HG02981 (cell line): Measurements from ENCODE around the gene EMC1.
"Not testable (repeated sequence)": the region's sequence is repeated elsewhere in the genome, so short reads cannot be mapped to it uniquely, and the experiment has no call there.

ENCODE experiments used
- ATAC-seq: cut with Tn5 transposase; IDR thresholded peaks from one replicate; pipeline ENCODE4 v1.9.1; 2021; ENCODE audit warnings: mild to moderate bottlenecking, moderate library complexity; ENCODE audit not compliant: unreplicated experiment

Gene EMC1

DNA sequence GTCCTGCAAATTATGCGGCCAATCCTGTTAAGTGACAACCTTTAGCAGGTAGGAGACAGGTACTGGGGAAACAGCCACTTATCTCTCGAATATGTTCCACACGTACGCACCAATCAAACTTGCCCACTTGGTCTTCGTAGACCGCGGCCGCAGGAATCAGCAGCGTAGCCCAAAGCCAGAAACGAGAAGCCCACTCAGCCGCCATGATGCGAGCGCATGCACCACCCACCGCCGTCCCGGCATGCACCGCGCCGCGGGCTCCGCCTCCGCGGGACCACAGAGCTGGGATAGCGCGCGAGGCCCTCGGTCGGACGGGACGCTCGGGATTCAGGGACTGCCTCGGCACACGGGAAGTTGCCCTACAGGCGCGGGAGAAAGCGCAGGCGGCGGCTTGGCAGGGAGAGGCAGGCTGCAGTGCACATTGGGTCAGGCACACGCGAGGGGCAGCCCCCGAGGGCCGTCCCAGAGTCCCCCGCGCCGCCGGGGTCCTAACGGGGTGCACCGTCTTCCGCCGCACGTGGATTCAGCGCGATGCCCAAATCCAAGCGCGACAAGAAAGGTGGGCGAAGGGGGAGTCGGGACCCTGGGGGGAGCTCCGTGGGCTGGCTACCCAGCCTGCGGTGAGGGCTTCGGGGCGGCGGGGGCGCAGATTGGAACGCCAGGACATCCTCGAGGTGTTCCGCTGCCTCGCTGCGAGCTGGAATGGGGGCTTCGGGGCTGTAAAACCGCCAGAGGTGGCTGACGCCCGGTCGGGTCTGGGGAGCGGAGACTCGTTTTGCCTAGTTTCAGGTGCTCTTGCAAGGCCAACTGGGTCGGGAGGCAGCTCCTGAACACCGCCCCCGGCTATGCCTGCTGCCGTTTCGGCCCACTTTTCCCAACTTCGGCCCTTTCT is at the start of gene EMC1, which contains the start of gene MRTO4:
EMC1 (minus strand) TSS at position 220 of the 892 bp plus-strand sequence; CDS start at position 205, 15 bp downstream.
MRTO4 (plus strand) TSS at position 501 of the 892 bp plus-strand sequence; CDS start at position 532, 31 bp downstream.
- peak; percentile 70 for ATAC-seq

DNA sequence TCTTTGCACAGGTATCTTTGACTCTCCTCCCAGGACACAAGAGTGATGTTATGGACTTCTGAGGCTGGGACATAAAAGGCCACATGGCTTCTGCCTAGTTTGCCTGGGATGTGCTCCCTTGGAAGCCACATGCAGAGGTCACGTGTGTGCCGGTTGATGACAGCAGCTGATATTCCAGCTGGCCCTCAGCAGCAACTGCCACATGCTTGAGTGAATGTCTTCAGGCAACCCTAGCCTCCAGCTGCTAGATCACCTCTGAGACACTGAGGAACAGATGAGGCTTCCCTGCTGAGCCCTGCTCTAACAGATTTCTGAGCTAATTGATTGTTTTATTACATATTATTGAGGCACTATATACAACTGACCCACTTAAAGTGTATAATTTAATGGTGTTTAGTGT is 48.9 kb upstream of the EMC1 start:
- ATAC-seq = no peak

DNA sequence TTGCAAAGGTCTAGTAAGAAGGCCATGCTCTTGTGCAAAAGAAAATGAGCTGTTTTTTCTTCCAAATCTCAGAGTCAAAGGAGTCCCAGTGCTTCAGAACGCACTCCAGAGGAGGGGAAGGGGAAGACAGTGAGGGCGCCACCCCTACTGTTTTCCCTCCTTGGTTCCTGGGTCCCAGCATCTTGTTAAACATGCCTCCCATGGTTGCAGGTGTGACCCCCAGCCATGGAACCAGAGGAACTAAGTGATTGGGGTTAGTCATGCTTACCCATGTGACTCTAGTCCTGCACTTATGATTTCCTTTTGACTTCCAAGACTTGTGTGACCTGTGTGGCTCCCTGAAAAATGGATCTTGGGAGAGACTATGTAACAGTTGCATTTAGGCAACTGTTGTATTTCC is 43.3 kb upstream of the EMC1 start:
- no peak for ATAC-seq

DNA sequence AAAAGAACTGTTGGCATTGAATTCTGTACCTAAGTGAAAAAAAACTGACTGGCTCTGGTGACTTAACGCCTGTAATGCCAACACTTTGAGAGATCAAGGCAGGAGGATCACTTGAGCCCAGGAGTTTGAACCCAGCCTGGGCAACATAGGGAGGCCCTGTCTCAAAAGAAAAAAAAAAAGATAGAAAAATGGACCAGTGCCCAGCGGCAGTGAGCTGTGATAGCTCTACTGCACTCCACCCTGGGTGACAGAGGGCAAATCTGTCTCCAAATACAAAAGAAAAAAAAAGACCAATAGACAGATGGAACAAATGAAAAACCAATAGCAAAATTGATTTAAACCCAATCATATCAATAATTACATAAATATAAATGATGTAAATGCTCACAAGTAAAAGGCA is 37.9 kb upstream of the EMC1 start:
- no peak for ATAC-seq

DNA sequence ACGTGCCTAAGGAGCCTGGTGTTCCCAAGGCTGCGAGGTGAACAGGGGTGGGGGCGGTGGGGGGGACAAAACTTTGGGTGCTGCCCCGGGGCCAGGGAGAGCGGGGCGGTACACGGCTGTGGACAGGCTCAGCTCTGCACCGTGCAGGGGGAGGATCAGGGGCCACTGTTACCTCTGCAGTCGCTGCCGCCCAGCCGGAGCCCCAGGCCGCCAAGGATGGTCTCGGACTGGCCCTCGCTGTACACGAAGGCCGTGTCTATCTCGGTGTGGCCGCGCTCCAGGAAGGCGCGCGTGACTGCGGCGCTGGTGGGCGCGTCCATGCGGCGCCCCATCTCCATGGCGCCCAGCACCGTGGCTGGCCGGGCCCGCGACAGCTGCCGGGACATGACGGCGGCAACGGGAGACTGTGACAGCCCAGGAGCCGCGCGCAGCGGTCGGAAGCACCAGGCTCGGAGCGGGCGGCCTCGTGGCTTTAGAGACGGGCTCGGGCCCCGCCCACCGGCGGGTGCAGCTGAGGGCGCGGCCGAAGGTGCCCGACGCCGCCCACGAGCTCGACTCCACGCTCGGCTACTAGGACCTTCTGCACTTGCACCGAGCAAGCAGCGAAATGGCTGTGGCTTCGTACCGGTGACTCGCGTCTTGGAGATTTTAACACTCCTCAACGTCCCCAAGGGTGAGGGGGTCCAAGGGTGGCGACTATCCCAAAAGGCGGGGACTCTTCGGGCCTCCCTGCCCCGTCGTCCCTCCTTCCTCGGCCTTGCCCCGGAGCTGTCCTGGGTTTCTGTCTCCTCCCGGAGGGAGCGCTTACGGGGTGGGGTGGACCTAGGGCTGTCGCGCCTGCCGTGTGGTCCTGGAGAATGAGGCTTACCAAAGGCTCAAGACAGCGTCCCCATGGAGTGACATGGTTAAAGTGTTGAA is 37.3 kb upstream of the EMC1 start, which contains the start of gene AKR7A3:
AKR7A3 (minus strand) TSS at position 447 of the 918 bp plus-strand sequence; CDS start at position 386, 61 bp downstream.
- ATAC-seq = not testable (repeated sequence)

DNA sequence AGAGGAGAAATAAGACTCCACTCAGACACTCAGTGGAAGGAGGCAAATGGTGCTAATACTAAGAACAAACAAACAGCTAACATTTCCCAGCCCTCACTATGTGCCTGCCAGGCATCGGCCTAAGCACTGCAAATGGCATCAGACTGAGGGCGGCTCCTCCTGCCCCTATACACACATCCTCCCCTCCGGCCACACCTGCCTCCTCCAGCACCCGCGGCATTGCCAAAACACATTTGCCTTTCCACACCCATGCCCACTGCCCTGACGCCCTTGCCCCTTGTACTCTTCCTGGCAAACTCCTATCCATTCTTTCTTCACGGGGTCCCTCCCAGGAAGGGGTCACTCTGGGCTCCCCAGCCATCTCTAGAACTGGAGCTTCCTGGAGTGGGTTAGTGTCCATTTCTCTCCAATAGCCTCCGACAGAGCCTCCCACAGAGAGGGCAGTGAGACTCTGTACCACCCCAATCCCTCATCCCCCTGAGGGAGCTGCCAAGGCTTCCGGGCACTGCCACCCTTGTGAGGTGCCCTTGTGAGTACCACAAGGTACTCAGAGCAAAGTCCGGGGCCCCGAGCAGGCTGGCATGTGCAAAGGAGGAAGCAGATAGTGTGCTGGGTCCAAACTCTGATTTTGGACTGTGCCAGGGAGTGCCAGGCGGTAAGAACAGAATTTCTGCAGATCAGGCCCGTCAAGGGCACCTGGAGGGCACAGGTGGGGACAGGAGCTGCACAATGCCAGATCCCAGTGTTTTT is 36.3 kb upstream of the EMC1 start:
- ATAC-seq = no peak

DNA sequence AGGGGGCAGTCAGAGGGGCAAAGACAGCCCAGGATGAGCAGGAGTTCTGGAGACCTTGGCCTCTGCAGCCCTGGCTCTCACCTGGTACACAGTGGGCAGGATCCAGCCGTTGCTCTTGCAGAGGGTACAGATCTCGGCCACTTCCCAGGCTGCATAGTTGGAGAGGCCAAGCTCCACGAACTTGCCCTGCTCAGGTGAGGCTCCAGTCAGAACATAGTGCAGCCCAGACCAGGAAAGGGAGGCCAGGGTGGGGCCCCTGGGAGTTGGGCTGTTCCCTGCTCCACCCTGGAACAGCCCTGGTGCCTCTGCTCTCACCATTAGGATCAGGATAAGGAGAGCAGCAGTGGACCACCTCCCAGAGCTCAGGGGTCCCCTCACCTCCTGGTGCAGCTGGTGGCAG is 34.5 kb upstream of the EMC1 start:
- not testable (repeated sequence) for ATAC-seq

DNA sequence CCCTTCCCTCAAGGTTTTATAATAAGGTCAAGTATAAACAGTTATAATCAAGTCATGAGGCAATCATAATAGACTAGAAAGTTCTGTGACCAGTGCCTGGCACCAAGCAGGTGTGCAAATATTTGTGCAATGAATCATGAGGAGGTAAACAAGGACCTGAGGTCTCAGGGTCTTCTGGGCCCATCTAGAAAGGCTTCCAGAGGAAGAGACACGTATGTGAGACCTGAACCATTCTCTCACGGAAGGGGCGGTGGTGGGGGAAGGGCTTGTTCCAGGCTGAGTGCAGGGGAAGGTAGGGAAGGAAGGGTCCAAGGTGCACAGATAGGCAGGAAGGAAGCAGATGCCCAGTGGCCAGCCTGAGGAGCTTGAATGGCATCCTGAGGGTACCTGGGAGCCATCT is 34.0 kb upstream of the EMC1 start:
- not testable (repeated sequence) for ATAC-seq

DNA sequence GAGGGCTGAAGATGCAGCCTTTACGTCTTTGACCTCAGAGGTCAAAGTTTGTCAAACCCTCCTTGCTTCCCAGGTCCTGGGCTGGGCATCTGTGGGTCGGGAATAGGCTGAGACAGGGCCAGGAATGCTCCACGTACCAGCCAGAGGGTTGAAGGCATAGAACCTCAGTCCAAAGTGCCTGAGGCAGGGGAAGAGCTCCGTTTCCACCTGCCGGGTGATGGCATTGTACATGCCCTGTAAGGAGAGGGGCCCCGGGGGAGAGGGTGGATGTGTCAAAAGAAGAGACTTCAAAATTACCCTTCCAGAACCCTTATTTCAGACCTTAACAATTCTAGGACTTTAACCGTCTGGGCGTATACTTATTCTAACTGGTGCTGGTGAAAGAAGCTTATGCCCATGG is 33.6 kb upstream of the EMC1 start:
- ATAC-seq = no peak

DNA sequence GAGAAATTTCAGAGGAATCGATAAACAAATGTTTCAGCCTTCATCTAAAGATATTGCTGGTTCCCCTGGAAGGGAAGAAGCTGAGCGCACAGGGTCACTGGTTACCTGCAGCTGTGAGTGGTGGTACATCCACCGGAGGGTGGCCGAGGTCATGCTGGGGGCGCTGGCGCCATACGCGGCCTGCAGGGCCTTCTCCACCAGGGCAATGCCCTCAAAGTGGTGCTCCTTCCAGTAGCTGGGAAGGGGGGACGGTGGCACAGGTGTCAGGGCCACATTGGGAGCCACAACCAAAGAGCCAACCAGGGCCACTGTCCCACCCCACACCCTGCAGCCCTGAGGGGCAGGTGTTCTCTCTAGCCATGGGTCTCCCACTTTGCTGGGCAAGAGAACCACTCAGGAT is 32.6 kb upstream of the EMC1 start:
- no peak for ATAC-seq

DNA sequence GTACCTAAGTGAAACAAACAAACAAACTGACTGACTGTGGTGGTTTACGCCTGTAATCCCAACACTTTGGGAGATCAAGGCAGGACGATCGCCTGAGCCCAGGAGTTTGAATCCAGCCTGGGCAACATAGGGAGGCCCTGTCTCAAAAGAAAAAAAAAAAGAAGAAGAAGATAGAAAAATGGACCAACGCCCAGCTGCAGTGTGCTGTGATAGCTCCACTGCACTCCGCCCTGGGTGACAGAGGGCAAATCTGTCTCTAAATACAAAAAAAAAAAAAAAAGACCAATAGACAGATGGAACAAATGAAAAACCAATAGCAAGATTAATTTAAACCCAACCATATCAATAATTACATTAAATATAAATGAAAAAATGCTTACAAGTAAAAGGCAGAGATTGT is 23.3 kb upstream of the EMC1 start:
- ATAC-seq = no peak

DNA sequence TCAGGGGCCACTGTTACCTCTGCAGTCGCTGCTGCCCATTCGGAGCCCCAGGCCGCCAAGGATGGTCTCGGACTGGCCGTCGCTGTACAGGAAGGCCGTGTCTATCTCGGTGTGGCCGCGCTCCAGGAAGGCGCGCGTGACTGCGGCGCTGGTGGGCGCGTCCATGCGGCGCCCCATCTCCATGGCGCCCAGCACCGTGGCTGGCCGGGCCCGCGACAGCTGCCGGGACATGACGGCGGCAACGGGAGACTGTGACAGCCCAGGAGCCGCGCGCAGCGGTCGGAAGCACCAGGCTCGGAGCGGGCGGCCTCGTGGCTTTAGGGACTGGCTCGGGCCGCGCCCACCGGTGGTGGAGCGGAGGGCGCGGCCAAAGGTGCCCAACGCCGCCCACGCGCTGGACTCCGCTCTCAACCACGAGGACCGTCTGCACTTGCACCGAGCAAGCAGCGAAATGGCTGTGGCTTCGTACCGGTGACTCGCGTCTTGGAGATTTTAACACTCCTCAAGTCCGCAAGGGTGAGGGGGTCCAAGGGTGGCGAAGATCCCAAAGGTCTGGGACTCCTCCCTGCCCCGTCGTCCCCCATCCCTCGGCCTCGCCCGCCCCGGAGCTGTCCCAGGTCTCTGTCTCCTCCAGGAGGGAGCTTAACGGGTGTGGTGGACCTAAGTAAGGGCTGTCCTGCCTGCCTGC is 22.7 kb upstream of the EMC1 start:
- ATAC-seq = not testable (repeated sequence)

DNA sequence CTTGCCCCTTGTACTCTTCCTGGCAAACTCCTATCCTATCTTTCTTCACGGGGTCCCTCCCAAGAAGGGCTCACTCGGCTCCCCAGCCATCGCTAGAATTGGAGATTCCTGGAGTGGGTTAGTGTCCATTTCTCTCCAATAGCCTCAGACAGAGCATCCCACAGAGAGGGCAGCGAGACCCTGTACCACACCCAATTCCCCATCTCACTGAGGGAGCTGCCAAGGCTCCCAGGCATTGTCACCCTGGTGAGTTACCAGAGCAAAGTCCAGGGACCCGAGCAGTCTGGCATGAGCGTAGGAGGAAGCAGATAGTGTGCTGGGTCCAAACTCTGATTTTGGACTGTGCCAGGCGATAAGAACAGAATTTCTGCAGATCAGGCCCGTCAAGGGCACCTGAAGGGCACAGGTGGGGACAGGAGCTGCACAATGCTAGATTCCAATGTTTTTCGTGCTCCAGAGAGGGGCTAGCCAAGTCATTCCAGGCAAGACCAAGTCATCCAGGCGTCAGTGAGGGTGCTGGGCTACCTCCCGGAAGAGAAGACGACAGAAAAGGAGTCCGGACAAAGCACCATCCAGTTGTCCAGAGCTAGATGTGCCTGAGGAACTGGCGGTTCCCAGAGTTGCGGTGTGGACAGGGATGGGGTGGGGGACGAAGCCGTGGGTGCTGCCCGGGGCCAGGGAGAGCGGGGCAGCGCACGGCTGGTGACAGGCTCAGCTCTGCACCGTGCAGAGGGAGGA is 22.0 kb upstream of the EMC1 start:
- ATAC-seq = no peak

DNA sequence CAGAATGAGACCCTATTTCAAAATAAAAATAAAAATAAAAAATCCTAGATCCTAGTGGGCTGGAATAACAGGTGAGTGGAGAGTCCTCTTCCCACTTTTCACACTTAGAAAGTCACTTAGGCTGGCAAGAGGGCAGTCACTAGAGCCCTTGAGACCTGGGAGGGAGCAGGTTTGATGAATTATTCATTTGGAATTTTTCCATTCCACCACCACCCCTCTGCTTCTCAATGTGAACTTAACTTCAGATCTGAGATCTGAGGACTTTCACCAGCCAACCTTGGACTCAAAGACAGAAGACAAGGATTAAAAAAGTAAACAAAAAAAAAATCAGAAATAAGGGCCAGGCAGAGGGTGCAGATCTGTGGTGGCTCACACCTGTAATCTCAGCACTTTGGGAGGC is 20.7 kb upstream of the EMC1 start:
- ATAC-seq = no peak

DNA sequence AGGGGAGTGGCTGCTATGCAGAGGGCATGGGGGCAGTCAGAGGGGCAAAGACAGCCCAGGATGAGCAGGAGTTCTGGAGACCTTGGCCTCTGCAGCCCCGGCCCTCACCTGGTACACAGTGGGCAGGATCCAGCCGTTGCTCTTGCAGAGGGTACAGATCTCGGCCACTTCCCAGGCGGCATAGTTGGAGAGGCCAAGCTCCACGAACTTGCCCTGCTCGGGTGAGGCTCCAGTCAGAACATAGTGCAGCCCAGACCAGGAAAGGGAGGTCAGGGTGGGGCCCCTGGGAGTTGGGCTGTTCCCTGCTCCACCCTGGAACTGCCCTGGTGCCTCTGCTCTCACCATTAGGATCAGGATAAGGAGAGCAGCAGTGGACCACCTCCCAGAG is 19.0 kb upstream of the EMC1 start:
- ATAC-seq = not testable (repeated sequence)

DNA sequence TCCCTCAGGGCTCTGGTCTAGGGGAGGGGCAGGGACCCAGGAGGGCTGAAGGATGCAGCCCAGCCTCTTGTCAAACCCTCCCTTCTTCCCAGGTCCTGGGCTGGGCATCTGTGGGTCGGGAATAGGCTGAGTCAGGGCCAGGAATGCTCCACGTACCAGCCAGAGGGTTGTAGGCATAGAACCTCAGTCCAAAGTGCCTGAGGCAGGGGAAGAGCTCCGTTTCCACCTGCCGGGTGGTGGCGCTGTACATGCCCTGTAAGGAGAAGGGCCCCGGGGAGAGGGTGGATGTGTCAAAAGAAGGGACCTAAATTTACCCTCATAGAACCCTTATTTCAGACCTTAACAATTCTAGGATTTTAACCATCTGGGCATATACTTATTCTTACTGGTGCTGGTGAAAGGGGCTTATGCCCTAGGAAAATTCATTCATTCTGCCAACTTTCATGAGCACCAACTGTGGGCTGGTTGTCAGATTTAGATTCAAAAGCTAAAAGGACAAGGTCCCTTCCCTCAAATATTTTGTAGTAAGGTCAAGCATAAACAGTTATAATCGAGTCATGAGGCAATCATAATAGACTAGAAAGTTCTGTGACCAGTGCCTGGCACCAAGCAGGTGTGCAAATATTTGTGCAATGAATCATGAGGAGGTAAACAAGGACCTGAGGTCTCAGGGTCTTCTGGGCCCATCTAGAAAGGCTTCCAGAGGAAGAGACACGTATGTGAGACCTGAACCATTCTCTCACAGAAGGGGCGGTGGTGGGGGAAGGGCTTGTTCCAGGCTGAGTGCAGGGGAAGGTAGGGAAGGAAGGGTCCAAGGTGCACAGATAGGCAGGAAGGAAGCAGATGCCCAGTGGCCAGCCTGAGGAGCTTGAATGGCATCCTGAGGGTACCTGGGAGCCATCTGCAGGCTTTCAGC is 18.4 kb upstream of the EMC1 start:
- ATAC-seq = not testable (repeated sequence)

DNA sequence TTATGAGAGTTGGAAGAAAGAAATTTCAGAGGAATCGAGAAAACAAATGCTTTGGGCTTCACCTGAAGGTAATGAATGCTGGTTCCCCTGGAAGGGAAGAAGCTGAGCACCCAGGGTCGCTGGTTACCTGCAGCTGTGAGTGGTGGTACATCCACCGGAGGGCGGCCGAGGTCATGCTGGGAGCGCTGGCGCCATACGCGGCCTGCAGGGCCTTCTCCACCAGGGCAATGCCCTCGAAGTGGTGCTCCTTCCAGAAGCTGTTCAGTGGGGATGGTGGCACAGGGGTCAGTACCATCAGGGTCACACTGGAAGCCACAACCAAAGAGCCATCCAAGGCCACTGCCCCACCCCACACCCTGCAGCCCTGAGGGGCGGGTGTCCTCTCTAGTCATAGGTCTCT is 17.1 kb upstream of the EMC1 start:
- ATAC-seq = no peak

DNA sequence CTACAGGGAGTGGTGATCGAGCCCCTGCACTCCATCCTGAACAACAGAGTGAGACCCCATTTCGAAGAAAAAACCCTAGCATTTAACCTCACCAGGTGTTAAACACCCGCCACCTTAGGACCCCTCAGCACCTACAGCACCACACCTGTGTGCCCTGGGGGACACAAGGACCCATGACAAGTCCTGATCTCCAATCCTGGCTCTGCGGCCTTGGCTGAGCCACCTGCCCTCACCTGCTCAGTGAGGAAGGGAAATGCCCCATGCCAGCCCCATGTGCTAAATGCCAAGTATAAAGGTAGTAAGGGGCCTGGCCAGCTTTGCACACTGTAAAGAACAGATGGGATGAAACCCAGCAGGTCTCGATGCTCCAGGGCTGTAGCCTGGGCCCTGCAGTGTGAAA is 11.4 kb upstream of the EMC1 start:
- no peak for ATAC-seq
